Fibroblast of pulmonary artery (primary cell): ENCODE results near the gene KRAS.
A peak's percentile ranks its signal among the peaks of the same experiment; 100 is the strongest.

Experiments
- DNase-seq: peaks from one replicate; pipeline ENCODE4 v3.0.0-alpha.2; 2010; ENCODE audit warnings: low read depth
- H3K4me3 ChIP-seq: replicated peaks from 2 replicates; pipeline ENCODE4 v1.5.1; 2011; ENCODE audit warnings: low read depth, mild to moderate bottlenecking, control low read depth, low read length, moderate library complexity
- TF ChIP-seq, protein P1 (sequence below): IDR thresholded peaks from 2 replicates; pipeline ENCODE4 v1.5.1; 2011; ENCODE audit warnings: mild to moderate bottlenecking, control low read depth, low read length, inconsistent platforms; ENCODE audit errors: missing control alignments

The KRAS gene

DNA sequence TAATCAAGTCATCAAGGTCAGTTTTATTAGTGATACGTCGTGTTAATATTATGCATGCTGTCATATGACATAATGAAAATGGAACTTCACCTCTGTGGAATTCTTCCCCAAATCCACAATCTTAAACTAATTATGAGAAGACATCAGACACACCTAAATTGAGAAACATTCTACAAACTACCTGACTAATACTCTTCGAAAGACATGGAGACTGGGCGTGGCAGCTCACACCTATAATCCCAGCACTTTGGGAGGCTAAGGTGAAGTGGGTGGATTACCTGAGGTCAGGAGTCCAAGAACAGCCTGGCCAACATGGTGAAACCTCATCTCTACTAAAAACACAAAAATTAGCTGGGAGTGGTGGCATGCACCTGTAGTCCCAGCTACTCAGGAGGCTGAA is 33.3 kb upstream of the KRAS start:
- DNase-seq: no peak
- TF ChIP-seq, protein P1, sequence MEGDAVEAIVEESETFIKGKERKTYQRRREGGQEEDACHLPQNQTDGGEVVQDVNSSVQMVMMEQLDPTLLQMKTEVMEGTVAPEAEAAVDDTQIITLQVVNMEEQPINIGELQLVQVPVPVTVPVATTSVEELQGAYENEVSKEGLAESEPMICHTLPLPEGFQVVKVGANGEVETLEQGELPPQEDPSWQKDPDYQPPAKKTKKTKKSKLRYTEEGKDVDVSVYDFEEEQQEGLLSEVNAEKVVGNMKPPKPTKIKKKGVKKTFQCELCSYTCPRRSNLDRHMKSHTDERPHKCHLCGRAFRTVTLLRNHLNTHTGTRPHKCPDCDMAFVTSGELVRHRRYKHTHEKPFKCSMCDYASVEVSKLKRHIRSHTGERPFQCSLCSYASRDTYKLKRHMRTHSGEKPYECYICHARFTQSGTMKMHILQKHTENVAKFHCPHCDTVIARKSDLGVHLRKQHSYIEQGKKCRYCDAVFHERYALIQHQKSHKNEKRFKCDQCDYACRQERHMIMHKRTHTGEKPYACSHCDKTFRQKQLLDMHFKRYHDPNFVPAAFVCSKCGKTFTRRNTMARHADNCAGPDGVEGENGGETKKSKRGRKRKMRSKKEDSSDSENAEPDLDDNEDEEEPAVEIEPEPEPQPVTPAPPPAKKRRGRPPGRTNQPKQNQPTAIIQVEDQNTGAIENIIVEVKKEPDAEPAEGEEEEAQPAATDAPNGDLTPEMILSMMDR: no peak
- H3K4me3 ChIP-seq: no peak overlapping the region

DNA sequence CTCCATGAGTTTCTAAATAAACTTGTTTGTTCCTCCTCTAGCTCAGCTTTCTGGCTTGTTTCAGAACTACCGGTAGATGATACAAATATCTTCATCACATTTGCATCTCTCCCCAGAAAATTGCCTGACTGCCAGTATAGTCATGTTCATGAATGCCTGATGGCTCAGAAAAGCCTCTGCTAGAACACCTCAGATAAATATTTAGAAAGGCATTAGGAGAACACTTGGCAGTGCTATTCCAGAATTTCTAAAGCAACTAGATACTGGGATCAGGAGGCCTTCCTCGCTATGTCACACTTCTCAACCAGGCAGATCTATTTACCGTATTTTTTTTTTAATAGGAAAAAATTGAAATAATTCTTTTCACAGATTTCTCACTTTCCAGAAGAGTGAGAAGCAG is 32.3 kb upstream of the KRAS start:
- TF ChIP-seq, protein P1: no peak
- H3K4me3 ChIP-seq: no peak overlapping the region
- DNase-seq: no peak

DNA sequence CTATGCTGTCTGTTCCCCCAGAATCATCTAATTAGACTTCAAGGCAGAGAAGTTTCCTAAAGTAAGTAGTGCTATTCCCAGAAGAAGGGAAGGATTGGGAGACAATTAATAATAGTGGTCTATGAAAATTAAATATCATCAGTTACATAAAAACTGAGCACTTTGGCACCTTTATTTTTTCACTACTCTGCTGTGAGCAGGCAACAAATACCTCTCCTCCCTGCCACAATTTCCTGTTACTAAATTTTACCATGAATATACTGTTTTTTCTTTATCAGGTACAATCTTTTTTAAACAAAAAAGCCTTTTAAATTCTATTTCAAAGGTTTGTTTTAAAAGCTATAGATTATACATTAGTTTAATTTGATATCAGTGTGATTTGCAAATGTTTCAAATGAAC is 29.4 kb upstream of the KRAS start:
- H3K4me3 ChIP-seq: no peak overlapping the region
- TF ChIP-seq, protein P1: no peak
- no peak for DNase-seq

DNA sequence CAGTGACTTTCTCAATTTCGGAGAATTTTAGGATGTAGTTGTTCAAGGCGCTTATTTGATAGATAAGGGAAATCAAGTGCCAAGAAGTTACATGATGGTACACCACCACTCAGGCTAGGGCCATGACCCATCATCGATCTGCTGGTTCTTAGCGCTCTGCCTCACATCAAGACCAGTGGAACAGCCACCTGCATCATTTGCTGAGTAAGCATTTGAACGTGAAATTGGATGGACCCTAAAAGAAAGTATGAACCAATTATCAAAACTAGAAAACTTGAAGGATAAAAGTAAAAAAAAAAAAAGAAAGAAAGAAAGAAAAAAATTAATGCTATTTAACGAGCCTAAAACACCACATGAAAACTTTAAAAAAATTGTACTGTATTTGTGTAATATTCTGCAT is 27.5 kb upstream of the KRAS start:
- TF ChIP-seq, protein P1: no peak
- no peak overlapping the region for H3K4me3 ChIP-seq
- no peak for DNase-seq

DNA sequence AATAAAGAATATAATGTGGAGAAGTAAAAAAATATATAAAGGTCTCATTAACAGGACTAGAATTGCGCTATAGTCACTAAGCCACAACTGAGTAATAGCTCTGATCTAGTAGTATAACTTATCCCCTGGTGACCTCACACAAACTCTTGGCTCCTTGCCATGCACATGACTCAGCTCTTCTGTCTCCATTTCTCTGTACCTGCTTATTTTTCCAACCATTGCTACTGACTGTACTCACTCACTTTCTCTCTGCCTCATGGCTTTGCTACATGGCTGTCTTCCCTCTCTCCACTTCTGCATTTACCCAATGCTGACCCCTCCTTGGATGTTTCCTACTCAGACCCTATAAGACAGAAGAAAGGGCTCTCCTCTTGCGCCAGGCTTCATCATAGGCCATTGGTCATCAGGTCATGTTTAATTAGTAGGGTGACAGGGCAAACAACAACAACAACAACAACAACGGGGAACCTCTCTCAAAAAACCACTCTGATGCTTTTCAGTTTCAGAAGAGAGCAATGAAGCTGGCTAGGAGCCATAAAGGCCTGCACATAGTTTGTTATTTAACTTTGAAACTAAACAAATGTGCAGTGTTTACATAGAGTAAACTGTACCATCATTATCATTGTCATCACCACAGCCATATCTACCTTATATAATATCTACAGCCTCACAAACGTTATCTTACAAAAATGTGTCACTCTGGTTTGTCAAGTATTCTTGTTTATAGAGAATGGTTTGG is 25.6 kb upstream of the KRAS start:
- H3K4me3 ChIP-seq: no peak overlapping the region
- peak; percentile 90 for DNase-seq
- TF ChIP-seq, protein P1: no peak

DNA sequence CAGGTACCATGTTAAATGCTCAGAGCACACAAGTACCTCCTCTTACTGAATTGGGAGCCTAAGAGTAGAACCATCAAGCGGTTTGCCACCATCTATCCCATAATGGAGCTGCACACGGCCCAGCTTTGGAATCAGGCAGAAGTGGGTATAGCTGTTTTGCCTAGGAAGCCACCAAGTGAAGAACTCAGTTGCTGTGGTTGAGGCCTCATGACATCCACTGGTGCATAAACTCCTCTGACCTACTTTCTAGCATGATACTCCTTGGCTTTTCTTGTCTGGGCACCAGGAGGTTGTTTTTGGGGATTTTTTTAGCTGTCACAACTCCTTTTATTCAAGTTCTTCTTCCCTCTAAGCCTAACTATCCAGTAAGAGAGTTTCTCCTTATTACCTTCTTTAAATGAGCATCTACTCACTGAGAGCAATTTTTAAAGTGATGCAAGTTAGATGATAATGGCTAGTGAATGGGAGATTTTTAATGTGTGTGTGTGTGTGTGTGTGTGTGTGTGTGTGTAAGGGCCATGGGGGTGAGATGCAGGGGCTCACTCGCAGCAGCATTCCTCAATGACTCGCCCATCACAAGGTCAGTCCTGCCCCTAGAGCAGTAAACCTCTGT is 20.9 kb upstream of the KRAS start:
- no peak overlapping the region for H3K4me3 ChIP-seq
- DNase-seq: no peak
- TF ChIP-seq, protein P1: no peak

DNA sequence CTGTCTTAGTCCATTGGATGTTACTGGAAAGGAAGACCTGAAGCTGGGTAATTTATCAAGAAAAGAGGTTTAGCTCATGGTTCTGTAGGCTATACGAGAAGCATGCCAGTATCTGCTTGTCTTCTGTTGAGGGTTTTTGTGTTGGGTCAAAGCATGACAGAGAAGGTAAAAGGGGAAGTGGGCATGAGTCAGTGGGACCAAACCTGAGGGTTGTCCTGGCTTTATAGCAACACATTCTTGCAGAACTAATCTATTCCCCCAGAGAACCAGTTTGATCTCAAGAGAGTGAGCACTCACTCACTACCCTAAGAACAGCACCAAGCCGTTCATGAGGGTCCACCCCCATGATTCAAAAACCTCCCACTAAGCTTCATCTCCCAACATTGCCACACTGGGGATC is 19.0 kb upstream of the KRAS start:
- no peak for DNase-seq
- TF ChIP-seq, protein P1: no peak
- H3K4me3 ChIP-seq: no peak overlapping the region
